ENCODE measurements around the gene RSRP1.

Gene RSRP1

GRCh38 chr1:25219661-25220251 lies 27.5 kb downstream of the RSRP1 start:
- DNase-seq (ENCODE audit: low read depth in 2 of 2, low spot score in 1 of 2): no peak

GRCh38 chr1:25217598-25218232 lies 29.5 kb downstream of the RSRP1 start:
- no peak for DNase-seq (ENCODE audit: low read depth in 2 of 2, low spot score in 1 of 2)

- DNase-seq (ENCODE audit: low read depth in 2 of 2, low spot score in 1 of 2): no peak
These were observed 30.2 kb downstream of the RSRP1 start for GRCh38 chr1:25217015-25217414.

DNA sequence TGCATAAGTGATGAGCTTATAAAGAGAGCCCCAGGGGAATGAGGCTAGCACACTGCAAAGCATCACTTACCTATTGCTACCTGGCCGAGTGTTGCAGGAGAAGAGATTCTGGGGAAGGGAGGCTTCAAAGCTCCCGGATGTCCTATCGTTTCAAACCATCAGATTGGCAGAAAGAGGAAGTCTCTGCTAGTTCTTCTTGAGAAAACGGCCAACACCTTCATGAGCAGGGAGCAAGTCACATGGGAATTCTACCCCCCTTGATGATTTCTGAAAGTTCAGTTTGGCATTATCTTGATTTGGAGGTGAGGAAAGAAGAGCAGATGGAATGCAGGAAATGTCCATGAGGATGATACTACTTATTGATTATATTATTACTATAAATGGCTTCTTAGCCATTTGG lies 31.1 kb downstream of the RSRP1 start:
- DNase-seq (ENCODE audit: low read depth in 2 of 2, low spot score in 1 of 2): no peak

DNA sequence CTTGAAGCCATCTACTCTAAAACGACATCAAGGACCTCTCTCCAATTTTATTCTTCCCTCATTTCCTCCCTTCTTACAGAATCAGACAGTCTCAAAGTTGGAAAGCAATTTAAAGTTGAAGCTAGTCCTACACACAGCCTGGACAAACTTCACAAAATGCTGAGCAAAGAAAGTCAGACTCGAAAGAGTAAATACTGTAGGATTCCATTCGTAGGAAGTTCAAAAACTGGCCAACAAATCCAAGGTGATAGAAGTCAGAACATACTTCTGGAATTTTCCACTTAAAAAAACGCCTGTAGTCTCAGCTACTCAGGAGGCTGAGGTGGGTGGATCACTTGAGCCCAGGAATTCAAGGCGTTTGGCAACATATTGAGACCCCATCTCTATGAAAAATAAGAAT lies 34.5 kb downstream of the RSRP1 start:
- no peak for DNase-seq (ENCODE audit: low read depth in 2 of 2, low spot score in 1 of 2)

GRCh38 chr1:25210728-25211127 lies 36.5 kb downstream of the RSRP1 start:
- DNase-seq (ENCODE audit: low read depth in 2 of 2, low spot score in 1 of 2): no peak

- DNase-seq (ENCODE audit: low read depth in 2 of 2, low spot score in 1 of 2): no peak
These were observed 37.7 kb downstream of the RSRP1 start for GRCh38 chr1:25209516-25209915.

GRCh38 chr1:25208561-25209222 lies 38.6 kb downstream of the RSRP1 start:
- DNase-seq (ENCODE audit: low read depth in 2 of 2, low spot score in 1 of 2): no peak

DNA sequence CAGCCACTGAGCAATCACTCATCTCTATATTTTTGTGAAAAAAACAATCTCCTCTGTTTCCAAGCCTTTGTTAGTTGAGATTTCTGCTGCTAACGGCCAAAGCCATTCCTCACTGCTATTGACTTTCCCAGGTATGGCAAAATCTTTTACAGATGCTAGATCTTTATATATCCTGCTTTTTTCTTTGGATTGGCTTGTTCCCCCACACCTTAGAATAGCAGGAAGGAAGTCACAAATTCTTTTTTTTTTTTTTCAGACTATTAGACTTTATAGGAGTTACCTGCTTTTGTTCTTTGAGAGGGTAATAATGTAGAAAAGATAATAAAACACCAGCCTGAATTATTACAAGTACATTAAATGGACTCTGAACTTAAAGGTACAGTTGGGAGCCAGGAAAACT lies 39.2 kb downstream of the RSRP1 start:
- DNase-seq (ENCODE audit: low read depth in 2 of 2, low spot score in 1 of 2): no peak

DNA sequence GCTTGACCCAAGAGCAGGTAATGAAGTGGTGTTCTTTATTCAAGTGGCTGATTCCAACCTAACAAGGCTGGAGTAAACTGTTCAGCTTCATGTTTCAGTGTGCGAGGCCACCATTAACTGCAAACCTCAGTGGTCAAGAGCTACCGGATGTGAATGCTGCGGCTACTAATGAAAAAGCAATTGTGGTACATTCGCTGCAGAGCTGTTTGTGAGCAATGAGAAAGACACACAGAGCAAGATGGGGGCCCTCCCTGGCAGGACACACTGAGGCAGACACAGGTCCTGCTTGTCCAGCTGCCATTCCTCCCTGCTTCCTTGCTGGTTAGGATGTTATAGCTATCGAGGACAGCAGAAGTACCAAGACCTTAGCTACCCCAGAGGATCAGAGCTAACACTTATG lies 41.1 kb downstream of the RSRP1 start:
- DNase-seq (ENCODE audit: low read depth in 2 of 2, low spot score in 1 of 2): no peak

DNA sequence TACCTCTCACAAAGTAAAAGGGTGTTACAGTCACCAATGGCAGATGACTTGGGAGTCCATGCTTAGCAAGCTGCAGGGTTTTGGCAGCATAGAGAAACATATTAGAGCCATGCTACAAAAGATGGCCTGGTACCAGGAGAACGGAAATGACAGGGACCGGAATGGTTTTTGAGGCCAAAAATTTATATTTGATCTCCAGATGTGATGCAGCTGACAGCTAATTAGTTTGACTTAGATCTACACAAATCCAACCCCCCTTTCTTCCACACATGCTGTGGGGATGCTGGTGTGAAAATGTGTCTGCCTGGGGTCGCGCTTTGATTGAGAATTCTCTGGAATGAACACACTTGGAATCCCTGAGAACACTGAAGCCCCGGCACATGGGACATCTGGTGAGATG lies 41.5 kb downstream of the RSRP1 start:
- no peak for DNase-seq (ENCODE audit: low read depth in 2 of 2, low spot score in 1 of 2)

DNA sequence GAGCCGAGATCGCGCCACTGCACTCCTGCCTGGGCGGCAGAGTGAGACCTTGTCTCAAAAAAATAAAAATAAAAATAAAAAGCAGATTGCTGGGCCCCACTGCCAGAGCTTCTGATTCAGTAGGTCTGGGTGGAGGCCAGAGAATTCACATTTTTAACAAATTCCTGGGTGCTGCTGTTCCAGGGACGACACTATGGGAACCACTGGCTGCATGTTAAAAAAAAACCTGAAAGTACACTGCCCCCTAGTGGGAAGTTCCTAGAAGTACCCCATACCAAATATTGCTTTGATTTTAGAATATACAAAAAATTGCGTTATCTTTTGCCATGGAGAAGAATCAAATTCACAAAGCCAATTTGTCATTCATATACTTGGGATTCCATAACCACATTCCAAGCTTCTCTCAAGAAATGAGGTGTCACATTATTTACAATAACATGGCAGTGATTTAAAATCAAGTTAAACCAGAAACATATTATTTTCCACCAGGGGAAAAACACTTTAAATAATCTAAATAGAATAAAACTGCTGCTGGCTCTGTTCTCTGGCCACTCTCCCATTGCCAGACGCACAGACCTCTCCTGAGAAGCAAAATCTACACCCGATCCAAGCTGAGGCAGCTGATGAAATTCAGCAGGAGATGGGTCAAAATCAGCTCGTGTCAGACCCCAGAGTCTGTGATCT lies 42.3 kb downstream of the RSRP1 start:
- no peak for DNase-seq (ENCODE audit: low read depth in 2 of 2, low spot score in 1 of 2)

GRCh38 chr1:25201006-25201405 lies 46.2 kb downstream of the RSRP1 start:
- no peak for DNase-seq (ENCODE audit: low read depth in 2 of 2, low spot score in 1 of 2)

DNA sequence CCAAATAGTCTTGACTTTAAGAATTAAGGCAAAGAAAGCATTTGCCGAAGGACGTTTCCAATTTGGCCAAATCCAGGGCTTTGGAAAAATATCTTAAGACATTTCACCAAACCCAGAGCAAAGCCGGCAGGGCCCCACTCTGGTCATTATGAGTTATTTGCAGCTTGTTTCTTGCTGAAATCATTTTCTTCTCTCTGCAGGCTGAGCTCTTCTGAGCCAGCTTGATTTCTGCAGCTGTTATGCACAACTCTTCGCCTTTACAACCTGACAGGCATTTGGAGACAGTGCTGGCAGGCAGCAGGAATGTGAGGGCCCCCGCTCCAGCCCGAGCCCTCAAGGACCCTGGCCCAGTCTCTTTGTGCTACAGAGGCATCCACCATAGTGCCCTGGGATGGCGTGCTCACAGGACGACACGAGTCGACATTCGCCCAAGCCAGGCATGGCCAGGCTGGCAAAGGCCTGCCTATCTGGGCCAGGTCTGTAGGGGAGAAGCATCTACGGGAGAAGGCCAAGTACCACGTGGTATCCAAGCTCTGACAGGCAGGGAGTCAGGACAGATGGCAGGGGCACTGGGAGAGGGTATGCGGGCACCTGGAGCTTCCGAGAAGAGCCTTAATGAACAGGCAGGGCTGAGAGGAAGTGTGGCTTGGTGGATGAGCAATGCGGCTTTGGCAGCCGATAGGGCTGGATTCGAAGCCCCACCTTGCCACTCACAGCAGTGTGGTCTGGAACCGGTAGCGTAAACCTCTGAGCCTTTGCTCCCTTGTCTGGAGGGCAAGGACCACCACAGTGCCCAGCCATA lies 47.2 kb downstream of the RSRP1 start:
- DNase-seq (ENCODE audit: low read depth in 2 of 2, low spot score in 1 of 2): no peak

DNA sequence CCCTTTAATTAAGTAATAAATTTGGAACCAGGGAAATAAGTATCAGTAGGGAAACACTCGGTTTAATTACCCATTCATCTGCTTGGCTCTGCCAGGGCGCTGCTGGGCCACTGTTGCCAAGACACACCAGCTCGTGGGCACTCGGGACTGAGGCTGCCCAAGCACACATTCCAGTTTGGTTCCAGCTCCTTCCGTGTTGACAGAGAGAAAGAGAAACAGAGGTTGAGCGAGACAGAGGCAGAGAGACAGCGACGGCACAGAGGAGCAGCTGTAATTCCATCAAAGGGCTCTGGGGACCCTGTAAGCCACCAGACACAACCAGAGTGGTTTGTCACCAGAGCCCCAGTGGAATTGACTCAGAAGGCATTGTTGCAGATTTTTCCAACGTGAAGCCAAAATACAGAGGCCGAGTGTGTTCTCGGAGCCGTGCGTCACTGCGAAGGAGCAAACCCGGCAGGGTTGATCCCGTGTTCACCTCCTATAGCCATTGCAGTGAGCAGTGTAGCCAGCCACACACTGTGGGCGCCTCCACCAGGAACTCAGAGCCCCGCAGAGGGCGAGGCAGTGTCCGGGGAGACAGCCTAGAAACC lies 48.5 kb downstream of the RSRP1 start:
- no peak for DNase-seq (ENCODE audit: low read depth in 2 of 2, low spot score in 1 of 2)

DNA sequence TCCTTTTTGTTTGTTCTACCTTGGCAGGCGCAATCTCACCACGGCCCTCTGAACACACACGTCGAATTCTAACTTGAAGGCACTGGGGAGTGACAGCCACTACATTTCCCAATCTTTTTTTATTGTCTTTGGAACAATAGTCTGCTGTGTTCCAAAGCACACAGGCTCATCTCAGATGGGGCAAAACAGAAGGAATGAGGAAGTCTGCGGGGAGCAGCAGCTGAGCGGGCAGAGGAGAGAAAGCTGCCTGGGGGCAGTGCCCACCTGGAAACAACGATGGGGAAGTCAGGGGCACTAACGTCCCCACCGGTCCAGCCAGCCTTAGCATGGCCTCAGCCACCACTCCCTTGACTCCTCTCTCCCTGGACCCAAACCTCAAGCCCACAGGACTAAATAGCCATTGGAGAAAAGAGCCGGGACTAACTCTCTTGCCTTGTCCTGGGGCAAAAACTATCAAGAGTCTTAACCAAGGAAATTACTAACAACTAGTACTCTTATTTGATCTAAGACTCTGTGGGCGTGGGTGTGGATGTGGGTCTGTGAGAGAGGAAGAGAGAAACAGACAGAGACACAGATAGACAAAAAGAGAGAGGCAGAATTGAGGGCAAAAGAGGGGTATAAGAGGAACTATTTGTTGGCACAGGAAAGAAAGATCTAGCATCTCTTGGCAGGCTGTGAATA lies 49.1 kb downstream of the RSRP1 start:
- no peak for DNase-seq (ENCODE audit: low read depth in 2 of 2, low spot score in 1 of 2)

GRCh38 chr1:25197235-25197975 lies 49.8 kb downstream of the RSRP1 start:
- no peak for DNase-seq (ENCODE audit: low read depth in 2 of 2, low spot score in 1 of 2)

GRCh38 chr1:25196830-25197229 lies 50.4 kb downstream of the RSRP1 start:
- no peak for DNase-seq (ENCODE audit: low read depth in 2 of 2, low spot score in 1 of 2)

GRCh38 chr1:25195835-25196234 lies 51.4 kb downstream of the RSRP1 start:
- no peak for DNase-seq (ENCODE audit: low read depth in 2 of 2, low spot score in 1 of 2)

DNA sequence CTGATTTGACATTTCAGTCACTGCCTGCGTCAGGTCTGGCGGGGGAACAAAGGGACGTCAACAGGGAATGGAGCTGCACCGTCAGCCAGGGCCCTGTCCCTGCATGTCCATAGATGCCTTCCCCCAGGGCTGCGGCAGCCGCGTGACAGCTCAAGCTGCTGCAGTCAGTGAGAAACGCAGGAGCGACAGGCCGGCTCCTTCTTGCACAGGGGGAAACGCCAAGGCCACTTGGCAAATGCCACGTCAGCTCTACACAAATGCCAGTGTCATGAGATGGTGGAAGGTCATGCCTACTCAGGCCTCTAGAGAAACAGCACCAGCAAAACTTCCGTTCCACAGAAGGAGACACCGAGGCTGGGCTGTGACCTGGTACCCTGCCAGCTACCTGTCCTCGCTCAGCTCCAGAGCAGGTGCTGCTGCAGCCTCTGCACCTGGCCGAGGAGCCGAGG lies 52.7 kb downstream of the RSRP1 start:
- DNase-seq (ENCODE audit: low read depth in 2 of 2, low spot score in 1 of 2): no peak

Measured in stimulated activated CD8-positive, alpha-beta memory T cell treated with anti-CD3 and anti-CD28 coated beads, Interleukin-4, amount 100 ng/mL, for 1 hour (primary cell).